B cell (primary cell): ENCODE measurements around the gene PKIG.

Source experiments
- EZH2 ChIP-seq: IDR thresholded peaks from 2 replicates; pipeline ENCODE4 v1.6.1; 2012; ENCODE audit warnings: borderline replicate concordance, low read depth, mild to moderate bottlenecking, moderate library complexity, low read length; ENCODE audit not compliant: insufficient read depth, poor library complexity, severe bottlenecking
- TF ChIP-seq, protein P1 (sequence below): fragments of 200-600 bp; IDR thresholded peaks from one replicate; pipeline ENCODE4 v1.8.0; 2022; ENCODE audit warnings: antibody characterized with exemption, mild to moderate bottlenecking

DNA sequence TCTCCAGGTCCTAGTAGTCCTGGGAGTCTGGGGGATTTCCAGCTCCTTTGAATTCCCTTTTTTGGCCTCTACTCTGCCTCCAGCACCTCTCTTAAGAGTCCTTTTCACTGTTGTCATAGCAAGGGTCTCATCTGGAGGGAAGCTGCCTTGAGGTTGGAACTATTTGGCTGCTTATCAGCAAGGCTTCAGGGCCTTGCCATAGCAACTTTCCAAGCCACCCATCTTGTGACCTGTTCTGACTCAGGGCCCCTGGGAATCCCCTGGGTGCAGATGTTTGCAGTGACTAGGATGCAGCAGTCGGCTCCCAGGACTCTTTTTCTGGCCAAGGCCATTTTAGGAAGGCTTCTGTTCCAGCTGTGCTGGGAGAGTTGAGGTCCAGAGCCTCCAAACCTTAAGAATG lies 12.4 kb downstream of the PKIG start:
- TF ChIP-seq EZH2: no peak
- TF ChIP-seq, protein P1, sequence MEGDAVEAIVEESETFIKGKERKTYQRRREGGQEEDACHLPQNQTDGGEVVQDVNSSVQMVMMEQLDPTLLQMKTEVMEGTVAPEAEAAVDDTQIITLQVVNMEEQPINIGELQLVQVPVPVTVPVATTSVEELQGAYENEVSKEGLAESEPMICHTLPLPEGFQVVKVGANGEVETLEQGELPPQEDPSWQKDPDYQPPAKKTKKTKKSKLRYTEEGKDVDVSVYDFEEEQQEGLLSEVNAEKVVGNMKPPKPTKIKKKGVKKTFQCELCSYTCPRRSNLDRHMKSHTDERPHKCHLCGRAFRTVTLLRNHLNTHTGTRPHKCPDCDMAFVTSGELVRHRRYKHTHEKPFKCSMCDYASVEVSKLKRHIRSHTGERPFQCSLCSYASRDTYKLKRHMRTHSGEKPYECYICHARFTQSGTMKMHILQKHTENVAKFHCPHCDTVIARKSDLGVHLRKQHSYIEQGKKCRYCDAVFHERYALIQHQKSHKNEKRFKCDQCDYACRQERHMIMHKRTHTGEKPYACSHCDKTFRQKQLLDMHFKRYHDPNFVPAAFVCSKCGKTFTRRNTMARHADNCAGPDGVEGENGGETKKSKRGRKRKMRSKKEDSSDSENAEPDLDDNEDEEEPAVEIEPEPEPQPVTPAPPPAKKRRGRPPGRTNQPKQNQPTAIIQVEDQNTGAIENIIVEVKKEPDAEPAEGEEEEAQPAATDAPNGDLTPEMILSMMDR: no peak
